ENCODE data around the gene NUP42. TPM values are rescaled to one million over a fixed set of nuclear protein-coding genes. Genes with fewer than 3 reads are reported as not detected.

The NUP42 gene, protein sequence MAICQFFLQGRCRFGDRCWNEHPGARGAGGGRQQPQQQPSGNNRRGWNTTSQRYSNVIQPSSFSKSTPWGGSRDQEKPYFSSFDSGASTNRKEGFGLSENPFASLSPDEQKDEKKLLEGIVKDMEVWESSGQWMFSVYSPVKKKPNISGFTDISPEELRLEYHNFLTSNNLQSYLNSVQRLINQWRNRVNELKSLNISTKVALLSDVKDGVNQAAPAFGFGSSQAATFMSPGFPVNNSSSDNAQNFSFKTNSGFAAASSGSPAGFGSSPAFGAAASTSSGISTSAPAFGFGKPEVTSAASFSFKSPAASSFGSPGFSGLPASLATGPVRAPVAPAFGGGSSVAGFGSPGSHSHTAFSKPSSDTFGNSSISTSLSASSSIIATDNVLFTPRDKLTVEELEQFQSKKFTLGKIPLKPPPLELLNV
- total RNA-seq: 44.1 to 48.5 TPM (median 45.8 TPM) in 3 replicates

DNA sequence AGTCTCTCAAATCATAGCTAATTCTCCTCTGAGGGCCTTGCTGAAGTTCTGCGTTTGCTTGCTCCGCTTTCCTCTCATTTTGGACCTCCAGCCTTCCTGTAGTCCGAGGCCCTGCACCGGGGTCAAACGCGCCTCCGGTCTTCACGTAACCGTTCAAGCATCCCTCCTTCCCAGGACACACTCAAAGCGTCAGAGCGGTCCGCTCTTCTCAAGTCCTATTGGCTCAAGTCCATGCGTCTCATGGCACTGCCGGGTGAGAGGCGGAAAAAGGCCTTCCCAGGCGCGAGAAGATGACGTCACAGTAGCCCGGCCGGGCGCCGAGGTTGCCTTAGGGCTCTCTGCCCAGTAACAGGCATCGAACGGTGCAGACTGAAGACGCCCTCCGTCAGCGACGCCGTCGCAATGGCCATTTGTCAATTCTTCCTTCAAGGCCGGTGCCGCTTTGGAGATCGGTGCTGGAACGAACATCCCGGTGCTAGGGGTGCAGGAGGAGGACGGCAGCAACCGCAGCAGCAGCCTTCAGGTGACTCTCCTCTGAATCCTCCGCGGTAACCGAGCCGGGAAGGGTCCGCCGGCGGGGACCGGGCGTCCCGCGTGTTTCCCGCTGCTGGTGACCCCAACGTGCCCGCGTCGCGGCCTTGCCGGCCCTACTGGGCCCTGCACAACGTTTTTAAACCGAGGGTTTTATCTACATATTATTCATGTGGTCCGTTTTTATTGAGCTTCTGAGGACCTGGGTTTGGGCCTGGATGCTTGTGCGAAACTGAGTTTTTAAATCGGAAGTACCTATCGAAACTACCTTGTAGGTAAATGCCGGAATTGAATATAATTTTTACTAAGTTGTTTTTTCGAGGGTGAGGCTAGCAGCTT is at the start of gene NUP42:
Gene NUP42 (plus strand): TSS at position 365 of the 870 bp plus-strand sequence. CDS start 38 bp downstream, at position 403.
- TF ChIP-seq, protein P1, sequence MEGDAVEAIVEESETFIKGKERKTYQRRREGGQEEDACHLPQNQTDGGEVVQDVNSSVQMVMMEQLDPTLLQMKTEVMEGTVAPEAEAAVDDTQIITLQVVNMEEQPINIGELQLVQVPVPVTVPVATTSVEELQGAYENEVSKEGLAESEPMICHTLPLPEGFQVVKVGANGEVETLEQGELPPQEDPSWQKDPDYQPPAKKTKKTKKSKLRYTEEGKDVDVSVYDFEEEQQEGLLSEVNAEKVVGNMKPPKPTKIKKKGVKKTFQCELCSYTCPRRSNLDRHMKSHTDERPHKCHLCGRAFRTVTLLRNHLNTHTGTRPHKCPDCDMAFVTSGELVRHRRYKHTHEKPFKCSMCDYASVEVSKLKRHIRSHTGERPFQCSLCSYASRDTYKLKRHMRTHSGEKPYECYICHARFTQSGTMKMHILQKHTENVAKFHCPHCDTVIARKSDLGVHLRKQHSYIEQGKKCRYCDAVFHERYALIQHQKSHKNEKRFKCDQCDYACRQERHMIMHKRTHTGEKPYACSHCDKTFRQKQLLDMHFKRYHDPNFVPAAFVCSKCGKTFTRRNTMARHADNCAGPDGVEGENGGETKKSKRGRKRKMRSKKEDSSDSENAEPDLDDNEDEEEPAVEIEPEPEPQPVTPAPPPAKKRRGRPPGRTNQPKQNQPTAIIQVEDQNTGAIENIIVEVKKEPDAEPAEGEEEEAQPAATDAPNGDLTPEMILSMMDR (IDR thresholded peaks at IDR 0.05; ENCODE audit: unreplicated experiment): no peak
- H3K27ac Mint-ChIP-seq: peak within 1 kb of the TSS; percentile 100
- H3K9me3 Mint-ChIP-seq: no peaks in the 10 kb centered on the region
- H3K36me3 Mint-ChIP-seq: no peaks in the 10 kb centered on the region
- H3K4me3 Mint-ChIP-seq: peak within 1 kb of the TSS; percentile 97
- DNase-seq (ENCODE audit: low spot score in 2 of 2, unreplicated experiment in 2 of 2): peak; percentile 85 to 95
- peaks cover 22% of the 10 kb centered on the region for H3K4me1 Mint-ChIP-seq
- no peaks in the 10 kb centered on the region for H3K27me3 Mint-ChIP-seq (ENCODE audit: low read depth)

DNA sequence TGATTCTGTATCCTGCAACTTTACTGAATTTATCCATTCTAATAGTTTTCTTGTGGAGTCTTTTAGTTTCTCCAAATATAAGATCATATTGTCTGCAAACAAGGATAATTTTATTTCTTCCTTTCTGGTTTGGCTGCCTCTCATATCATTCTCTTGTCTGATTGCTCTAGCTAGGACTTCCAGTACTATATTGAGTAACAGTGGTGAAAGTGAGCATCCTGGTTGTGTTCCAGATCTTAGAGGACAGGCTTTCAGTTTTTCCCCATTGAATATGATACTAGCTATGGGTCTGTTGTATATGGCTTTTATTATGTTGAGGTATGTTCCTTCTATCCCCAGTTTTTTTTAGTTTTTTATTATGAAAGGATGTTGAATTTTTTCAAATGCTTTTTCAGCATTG is 48.1 kb upstream of the NUP42 start:
- H3K4me3 Mint-ChIP-seq: no peak overlapping the region
- TF ChIP-seq, protein P1 (IDR thresholded peaks at IDR 0.05; ENCODE audit: unreplicated experiment): no peak
- peaks cover 34% of the 10 kb centered on the region for H3K36me3 Mint-ChIP-seq
- DNase-seq (ENCODE audit: low spot score in 2 of 2, unreplicated experiment in 2 of 2): no peak
- no peak overlapping the region for H3K27ac Mint-ChIP-seq
- peaks cover 20% of the 10 kb centered on the region for H3K9me3 Mint-ChIP-seq
- no peaks in the 10 kb centered on the region for H3K4me1 Mint-ChIP-seq
- no peaks in the 10 kb centered on the region for H3K27me3 Mint-ChIP-seq (ENCODE audit: low read depth)

DNA sequence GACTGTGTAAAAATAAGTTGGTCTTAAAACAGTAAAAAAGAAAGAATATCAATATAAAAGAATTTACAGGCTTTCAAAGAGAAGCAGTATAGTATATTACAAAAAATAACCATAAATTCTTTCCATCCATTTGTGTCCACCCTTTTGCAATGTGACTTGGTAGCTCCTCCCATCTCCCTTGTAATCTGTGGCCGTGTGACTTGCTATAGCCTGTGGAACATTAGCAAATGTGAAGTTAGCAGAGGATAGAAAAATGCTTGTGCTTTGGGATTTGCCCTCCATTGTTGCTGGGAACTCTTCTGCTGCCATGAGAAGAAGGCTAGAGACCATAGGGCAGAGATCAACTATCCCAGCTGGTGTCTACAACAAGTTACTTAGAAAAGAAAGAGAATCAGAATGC is 46.1 kb upstream of the NUP42 start:
- Mint-ChIP-seq H3K4me3 (no peak overlapping the region), H3K27me3 (ENCODE audit: low read depth) (no peaks in the 10 kb centered on the region), H3K9me3 (peaks cover 20% of the 10 kb centered on the region), H3K36me3 (peaks cover 26% of the 10 kb centered on the region), H3K4me1 (no peaks in the 10 kb centered on the region), H3K27ac (no peak overlapping the region)
- no peak for DNase-seq (ENCODE audit: low spot score in 2 of 2, unreplicated experiment in 2 of 2)
- TF ChIP-seq, protein P1 (IDR thresholded peaks at IDR 0.05; ENCODE audit: unreplicated experiment): no peak

DNA sequence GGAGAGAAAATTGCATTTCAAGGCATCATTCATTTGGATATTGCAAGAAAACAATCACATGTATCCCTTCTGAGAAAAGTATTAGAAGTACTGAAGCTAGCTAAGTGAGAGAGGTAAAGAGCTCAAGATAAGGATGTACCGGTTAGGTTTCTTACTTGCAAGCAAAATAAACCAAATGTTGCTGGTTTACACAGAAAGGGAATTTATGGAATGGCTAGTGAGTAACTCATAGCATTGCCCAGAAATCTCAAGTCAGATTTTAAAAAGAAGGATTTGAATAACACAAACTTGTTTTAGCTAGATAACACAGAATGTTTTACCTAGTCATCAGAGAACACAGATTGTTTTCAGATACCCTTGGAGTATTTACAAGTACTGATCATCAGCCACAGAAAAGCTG is 45.6 kb upstream of the NUP42 start:
- Mint-ChIP-seq H3K9me3 (peaks cover 23% of the 10 kb centered on the region), H3K27ac (no peak overlapping the region), H3K36me3 (peaks cover 28% of the 10 kb centered on the region), H3K27me3 (ENCODE audit: low read depth) (no peaks in the 10 kb centered on the region), H3K4me3 (no peak overlapping the region), H3K4me1 (no peaks in the 10 kb centered on the region)
- TF ChIP-seq, protein P1 (IDR thresholded peaks at IDR 0.05; ENCODE audit: unreplicated experiment): no peak
- DNase-seq (ENCODE audit: low spot score in 2 of 2, unreplicated experiment in 2 of 2): no peak

DNA sequence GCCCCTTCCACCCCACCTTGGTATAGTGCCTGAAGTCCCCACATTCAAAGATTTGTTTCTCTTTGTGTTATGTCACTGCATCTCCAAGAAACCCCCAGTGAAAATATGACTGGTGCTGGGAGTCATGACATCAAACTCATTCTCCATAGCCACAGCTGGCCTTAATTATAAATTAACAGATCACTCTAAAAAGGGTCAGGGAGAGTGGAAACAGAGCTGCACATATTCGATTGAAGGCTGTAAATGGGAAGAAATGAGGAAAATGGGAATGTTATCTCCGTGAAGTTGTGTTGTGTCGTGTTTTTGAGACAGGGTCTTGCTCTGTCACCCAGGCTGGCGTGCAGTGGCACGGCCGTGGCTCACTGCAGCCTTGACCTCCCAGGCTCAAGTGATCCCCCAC is 24.2 kb upstream of the NUP42 start:
- TF ChIP-seq, protein P1 (IDR thresholded peaks at IDR 0.05; ENCODE audit: unreplicated experiment): no peak
- Mint-ChIP-seq H3K27me3 (ENCODE audit: low read depth) (no peaks in the 10 kb centered on the region), H3K36me3 (peaks cover 41% of the 10 kb centered on the region), H3K4me1 (peaks cover under 1% of the 10 kb centered on the region), H3K9me3 (no peaks in the 10 kb centered on the region), H3K27ac (no peak overlapping the region), H3K4me3 (no peak overlapping the region)
- no peak for DNase-seq (ENCODE audit: low spot score in 2 of 2, unreplicated experiment in 2 of 2)

Data from mesothelial cell of epicardium (in vitro differentiated cells).